ENCODE measurements around the gene KCNH3.

Gene KCNH3

DNA sequence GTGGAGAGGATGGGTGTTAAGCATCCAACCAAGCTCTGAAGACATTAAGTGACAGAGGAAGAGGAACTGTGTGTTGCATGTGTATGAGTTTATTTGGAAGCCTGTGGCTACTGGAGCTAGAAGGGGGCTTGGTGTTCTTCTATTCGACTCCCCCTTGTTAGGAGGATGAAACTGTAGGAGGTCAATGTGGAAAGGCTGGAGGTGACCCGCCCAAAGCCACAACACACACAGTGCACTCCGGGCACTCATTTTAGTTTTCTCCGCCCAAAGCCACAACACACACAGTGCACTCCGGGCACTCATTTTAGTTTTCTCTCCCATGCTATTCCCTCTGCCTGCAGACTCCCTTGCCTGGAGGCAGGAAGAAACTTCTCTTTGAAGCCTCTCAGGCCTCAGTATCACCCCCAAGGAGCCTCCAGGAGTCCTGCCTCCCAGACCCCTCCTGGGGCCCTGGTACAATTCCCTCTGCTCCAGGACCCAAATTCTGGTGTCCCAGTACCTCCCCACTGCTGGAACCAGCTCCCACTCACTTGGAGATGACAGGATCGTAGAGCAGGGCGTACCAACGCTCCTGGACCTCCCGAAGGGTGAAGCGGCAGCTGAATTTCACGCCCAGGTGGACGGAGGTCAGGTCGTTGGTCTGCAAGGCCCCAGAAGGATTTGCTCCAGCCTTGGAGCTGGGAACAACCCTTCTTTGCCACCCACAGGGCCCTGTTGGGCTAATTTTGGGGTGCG, 25.3 kb downstream of the KCNH3 start:
- DNase-seq = no peak

DNA sequence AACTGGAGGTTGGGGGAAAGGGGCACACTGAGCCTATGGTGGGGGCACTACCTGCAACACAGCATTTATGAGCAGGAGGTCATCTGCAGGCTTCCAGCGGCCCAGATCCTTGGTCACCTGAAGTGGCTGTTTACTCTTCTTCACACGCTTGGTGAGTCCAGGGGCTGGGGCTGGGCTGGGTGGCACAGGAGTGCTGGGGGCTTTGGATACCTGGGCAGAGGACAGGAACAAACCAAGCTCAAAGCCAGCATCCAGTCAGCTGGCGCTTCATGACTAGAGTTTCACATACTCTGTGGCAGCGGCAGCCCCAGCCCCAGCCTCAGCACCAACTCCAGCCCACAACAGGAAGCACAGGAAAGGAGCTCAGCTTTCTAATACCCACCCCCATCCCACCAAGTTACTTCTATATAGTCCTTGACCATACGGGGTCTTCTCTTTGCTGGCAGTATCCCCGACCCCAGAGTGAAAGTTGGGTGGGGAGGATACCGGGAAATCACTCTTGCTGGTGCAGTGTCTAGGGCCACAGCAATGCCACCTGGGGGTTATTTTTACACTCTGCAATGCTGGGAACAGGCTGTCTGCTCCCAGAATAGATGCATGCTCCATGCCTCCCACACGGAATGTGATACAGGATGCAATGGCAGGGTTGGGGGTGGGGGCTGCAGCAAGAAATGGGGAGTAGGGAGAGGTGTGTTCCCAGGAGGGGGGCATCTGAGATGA, 26.0 kb downstream of the KCNH3 start:
- no peak for DNase-seq

DNA sequence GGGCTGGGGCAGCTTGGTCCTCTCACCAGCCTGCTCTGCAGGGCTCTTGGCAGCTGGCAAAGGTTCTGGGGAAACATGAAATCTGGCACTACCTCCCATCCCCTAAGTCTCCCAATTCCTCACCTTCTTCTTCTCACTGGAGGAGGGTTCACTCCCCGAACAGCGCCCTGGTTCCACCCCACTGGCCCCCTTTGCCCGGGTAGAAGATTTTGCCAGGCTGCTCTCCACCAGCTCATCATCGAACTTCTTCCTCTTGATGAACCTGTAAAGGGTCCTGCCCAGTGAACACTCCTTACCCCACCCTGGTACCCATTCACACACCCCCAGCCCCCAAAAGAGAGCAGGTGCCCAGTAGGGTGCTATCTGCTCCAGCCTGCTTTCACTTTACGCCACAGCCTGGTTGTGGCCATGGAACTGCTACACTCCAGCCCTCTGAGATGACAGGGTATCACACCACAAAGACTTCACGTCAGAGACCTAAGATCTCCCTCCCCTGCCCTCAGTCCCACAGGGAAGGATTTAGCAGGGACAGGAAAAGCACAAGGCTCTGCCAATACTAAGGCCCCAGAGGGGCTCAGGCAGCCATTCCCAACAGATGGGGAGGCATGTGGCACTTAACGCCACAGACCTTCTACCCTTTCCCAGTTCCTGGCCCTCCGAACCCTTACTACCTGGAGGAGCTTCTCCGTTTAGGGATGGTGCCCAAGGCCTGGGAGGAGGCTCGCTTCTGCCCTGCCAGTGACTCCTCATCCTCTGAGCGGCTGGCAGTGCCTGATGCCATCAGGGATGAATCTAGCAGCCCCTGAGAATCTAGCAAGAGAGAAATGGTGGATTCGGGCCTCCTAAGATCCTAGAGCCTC, 26.8 kb downstream of the KCNH3 start:
- DNase-seq = no peak

DNA sequence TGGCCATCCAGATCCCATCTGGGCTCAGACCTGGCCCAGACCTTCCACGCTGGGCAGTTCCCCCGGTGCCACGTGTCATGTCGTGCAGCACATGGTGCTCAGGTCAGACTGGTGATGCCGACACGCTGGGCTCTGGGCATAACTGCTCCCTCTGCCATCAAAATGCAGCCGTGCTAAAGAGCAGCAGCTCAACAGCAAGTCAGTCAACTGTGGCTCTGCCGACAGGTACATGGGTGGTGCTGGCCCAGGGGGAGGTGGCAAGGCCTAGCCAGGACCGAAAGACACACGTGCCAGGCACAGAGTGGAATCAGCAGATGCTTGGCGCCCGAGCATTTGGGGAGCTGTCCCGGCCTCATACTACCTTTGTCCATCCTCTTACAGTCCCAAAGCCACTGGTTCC, 27.5 kb downstream of the KCNH3 start:
- DNase-seq = no peak

DNA sequence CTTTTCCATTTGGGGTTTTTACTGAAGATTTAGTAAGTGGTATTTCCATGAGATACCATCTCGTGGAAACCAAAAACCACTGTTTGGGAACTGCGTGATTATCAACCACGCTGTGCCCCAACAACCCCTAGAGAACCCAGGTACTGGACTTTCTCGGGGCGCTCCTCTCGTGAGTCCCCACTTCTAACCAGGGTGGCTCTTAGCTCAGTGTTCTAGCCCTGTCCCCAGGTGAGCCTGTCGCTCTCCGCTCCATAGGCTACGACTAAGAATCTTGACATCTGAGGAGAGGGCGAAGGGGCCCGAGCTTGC, 28.4 kb downstream of the KCNH3 start:
- no peak for DNase-seq

DNA sequence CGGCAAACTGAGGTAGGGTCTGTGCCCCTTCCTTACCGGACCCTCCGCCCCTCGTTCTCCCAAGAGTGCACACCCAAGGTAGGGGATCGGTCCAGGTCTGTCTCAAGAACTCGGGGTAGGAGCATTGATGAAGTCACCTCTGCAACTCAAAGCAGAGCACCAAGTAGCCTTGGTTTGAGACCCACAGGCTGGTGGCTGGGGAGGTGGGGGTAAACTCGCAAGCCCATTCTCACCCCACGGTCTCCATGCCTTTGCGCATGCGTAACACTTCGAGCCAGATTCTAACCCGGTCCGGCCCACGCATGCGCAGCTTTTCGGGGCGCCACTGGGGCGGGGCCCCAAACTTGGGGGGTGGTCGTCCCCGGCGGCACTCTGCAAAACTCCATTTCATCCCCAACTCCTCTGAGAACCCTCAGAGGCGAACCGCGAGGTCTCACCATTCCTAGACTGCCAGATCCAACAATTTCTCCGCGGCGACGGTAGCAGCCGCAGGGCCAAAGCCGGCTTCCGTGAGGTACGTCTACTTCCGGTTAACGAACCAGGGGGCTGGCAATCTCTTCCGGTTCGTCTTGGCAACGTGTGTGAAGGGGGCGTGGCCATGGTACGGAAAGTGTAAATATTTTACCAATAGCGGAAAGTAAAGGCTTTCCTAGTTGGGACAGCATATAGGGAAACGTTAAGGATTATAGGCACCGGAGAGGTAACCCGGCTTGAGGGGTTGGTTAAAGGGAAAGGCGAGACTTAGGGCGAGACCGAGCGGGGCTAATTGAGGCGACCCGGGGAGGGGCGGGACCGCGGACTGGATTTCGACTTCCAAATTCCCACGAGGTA, 29.0 kb downstream of the KCNH3 start, which contains the start of gene MCRS1:
MCRS1 (minus strand) TSS at position 532 of the 831 bp plus-strand sequence. CDS start 1,411 bp downstream, outside the sequence.
- peak; percentile 91 to 94 for DNase-seq

DNA sequence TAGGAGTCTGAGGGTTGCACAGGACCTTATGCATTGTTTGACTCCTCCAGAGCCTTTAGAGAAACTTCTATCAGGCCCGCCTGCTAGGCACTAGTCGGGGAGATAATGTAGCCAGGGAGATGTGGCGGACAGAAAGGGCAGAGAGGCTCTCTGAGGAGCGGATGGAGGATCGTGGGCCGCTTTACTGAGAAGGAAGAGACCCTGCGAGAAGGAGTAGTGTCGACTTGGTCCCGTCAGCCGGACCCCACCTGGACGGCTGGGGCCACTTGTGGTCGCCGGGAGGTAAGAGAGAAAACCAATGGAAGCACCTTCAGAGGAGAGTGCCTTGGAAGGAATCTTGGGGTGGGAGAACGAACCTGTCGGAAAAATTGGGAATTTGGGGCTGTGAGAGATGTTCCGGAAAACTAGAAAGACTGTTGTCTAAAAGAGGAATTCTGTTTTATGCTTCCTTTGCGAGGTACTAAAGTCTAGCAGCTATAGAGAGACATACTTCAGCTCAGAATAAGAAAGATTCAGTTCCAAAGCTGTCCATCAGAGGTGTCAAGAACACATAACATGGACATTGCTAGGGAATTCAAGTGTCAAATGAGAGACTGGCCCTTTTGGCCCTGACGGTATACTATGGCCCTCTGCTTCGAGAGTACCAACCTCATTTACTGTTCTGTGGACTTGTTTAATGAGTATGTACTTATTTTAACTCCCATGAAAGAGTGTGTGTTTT, 29.8 kb downstream of the KCNH3 start:
- peak; percentile 11 to 34 for DNase-seq

DNA sequence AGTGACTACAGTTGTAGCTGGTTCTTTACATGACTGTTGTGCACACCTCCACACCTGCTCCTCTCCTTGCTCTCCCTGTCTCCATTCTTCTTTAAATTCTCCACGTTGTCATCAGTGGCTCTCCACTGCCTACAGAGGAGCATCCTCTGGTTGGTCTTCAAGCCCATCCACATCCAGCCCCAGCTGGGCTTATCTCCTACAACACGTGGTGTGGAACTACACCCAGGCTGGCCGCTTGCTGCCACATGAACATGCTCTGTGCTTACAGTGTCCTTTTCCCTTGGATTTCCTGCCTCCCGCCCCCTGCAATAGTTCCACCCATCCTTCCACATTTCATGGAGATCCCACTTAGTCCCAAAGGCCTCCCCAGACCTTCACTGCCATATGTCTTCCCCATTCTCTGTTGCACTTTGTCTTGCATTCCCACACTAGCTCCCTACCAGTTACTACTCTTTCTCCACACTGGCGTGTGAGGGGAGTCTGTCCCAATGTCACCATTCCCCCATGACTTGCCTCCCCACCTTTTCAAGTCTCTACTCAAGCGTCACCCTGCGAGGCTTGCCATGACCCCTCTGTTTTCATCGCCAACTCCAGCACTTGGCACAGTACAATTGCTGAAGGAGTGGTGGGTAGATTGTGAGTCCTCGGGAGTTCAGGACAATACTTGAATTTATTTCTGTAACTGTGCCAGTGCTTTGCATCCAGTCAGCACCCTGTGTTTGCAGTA, 38.9 kb downstream of the KCNH3 start:
- no peak for DNase-seq

DNA sequence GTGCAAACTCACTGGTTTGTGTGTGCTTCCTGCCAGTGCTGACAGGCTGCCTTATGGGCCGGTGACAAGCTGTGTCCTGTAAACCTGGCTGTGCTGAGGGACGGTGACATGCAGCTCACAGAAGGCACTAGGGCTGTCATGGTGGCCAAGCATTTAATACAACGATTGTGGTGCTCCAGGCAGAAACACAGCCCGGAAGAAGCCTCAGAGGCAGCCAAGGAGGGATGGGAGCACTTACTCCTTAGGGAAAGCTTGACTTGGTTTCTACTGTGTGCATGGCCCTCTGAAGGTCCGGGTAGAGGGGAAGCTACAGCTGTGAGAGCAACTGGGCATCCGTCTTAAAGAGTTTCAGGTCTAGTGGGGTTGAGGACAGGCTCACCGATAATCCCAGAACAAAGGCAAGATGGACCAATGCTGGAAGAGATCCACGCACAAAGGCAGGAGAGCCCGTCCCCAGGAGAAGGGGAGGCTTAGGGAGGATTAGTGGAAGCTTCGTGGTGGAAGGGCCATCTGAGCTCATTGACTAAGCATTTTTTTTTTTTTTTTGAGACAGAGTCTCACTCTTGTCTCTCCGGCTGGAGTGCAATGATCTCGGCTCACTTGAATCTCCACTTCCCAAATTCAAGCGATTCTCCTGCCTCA, 39.8 kb downstream of the KCNH3 start:
- no peak for DNase-seq

DNA sequence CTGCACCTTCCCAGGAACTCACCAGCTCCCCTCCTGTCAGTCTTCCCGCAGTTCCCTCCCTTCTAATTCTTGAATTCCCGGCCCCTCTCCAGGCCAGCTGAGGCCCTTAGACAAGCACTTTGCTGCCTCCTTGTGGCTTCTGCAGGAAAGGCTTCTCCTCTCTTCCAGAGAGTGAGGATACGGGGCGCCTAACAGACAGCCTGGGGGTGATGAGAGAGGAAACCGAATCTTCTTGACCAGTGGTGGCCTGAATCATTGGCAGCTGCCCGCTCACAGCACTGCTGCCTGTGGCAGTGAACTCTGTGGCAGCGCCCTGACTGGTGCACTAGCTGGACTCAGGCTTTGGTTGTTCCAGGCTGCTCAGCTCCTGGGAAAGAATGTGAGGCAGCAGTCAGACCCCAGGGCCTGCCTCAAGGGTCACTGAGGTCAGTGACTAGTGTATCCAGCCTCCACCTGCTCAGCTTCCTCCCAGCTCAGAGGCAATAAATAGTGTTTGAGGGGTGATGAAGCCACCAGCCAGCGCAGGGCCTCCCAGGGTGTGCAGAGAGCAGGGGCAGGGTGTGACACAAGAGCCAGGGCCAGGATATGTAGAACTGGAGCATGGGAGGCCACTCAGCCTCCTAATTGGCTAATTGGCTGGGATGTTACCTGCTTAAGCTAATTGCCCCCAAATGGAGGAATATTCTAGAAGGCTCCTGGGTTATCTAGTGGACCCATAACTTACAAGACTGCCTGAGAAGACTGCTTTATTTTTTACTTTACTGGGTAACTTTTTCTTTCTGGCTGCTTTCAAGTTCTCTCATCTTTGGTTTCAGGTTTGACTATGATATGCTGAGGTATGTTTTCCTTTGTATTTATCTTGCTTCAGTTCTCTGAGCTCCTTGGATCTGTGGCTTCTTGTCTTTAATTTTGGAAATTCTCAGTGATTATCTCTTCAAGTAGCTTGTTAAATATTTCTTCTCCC, 42.0 kb downstream of the KCNH3 start:
- DNase-seq = peak; percentile 67 to 68

DNA sequence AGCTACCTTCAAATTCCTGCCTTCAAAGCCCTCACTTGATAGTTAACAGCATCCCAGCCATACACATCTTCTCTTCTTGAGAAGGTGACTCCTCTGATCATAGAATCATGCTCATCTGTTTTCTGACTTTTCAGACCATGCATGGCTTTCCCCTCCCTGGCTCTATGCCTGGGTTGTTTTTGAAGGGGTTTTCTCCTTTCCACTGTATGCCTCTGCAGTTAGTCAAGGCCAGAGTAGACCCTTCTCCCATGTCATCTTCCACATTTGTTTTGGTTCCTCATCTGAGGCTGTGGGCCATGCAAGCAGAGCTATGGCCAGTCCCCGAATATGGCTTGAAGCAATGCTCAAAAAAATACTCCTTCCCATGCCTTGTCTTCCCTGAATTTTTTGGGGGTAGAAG, 43.4 kb downstream of the KCNH3 start:
- no peak for DNase-seq

DNA sequence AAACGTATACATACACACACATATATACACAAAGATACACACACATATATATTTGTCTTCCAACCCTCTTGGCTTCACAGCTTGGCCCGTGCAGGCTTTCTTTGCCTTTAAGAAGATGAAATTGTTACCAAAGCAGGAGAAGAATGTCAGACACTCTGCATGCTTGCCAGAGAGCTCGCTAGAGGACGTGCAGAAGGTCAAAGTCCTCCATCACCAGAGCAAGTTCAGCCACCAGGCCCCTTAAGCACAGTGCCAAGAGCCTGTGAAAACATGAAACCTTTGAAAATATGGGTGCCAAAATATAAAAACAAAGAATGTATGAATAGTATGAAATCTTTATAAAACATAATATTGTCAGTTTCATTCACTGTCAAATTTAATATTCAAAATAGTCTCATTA, 44.0 kb downstream of the KCNH3 start:
- no peak for DNase-seq

DNA sequence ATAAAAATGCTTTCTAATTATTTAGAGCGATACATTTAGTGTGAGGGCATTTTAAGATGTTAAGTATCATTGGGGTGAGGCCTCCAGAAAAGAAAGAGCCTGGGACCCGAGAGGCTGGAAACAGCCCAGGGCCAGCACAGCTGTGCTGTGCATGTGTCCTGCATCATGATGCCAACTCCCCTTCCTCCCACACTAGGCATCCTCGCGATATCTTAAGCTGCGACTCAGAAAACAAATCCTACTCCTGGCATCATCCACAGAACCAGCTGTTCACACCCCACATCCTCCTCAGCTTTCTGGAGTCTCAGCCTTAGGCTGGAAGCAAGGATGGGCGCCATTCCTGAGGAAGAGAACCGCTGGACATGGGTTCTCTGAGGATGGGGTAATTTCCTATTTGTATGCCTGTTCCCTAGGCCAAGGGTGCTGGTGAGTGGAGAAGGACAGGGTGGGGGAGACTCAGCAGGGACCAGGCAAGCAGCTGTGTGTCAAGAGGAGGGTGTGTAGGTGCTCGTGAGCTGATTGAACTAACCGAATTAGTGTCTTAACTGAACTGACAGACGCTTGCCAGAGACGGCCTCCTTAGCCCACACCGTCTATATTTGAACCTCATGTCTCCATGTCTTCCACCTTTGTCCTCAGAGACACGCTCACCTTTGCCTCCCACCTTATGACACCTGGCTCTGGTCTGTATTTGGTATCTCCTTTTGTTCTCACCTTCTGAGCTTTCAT, 44.7 kb downstream of the KCNH3 start:
- DNase-seq = no peak

DNA sequence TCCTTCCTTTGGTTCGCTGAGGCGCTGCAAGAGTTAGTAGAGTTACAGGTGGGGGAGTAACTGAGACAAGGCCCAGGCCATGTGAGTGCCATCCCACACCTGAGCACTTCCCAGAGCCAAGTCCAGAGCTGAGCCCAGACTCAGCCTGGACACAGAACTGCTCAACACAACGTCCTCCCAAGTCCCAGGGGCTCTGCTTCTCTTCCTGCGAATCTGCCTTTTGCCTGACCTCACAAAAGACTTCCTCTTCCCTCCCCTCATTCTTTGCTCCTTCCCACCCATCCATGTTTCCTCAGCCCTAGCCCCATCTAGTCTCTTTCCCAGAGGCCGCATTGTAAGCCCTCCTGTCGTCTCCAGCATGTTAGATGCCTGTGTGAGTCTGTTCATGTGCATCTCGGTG, 45.8 kb downstream of the KCNH3 start:
- DNase-seq = no peak

DNA sequence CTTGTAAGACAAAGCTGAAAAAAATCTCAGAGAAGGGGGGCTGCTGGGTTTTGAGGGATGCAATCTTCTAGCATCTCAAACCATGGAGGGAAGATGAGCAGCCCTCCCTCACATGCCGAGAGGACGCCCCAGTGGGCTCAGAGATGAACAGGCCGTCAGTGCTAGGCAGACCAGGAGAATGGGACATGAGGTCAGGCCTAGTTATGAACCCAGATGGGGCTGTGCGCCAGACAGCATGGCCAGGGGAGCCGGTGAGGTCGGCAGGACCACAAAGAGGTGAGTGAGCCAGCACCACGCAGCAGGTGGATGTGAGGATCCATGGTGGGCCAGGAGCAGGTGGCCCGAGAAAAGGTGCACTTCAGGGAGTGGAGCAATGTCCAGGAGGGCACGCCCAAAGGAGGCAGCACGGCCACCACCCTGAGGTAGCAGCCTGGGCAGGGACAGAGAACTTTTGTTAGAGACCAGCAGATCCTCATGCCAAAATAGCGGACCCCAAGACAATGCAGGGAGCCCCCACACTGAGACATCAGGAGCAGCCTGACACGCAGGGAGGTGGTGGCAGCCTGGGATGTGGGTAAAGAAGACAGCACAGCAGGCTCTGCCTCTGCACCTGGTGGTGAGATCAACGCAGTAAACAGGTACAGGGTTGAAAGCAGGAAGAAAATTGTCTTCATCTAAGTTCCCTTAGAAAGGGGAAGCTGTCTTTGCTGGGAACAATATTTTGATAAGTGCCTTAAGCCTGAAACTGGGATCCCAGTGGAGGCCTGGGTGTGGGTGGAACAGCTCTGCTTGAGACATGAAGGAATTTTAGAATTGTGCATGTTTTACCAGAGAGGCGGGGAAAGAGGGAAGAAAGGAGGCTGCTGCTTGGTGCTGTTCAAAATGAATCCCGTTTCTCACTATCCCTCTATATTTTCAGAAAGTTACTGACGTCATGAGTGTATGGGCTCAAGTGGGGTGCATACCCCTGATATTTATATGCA, 46.9 kb downstream of the KCNH3 start:
- DNase-seq = no peak

DNA sequence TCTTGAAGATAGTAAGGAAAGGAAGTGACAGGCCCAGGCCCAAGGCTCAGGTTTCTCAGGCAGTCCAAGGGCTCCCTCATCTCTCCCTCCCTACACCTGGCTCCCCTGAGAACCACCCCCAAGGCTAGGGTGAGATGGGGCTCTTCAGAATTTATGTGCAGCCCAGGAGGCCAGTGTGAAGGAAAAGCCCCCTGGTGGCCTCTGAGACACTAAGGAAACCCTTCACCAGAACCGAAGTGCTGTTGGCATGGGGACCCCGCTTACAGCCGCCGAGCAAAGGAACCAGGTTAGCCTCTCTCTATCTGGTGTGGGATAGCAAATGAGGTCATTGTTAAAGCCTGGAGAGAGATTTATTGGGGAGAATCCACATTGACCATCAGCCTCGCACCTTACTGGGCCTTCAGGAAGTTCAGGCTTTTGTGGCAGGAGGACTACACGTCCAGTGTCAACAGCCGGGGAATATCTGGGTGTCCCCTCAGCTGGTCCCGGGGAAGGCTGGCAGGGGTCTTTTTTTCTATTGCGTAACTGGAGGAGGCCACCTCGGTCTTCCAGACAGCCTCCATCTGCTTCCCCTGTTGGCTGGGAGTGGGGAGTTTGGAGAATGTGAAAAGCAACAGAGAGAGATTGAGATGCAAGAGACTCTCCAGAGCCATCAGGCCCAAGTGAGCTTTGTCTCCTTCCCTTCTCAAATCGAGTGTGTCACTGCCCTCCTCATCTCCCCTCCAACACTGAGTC, 48.5 kb downstream of the KCNH3 start:
- no peak for DNase-seq

DNA sequence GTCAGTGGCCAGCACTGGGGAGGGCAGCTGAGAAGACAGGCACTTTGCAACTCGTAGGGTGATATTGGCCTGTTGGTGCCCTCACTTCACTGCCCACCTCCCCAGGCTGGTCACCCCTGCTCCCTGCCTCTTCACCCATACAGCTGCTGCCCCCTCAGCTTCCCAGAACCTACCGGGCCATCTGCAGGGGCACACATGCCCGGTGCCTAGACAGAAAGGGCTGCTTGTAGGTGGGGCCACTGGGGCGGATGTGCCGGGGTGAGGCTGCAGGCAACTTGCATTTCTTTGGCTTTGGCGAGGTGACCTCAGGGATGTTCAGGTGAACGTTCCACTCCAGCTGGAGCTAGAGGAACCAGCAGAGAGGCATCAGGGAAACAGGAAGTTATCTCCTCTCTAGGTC, 49.5 kb downstream of the KCNH3 start:
- DNase-seq = no peak

All from inflammatory macrophage (primary cell).